ENCODE measurements around the gene NF2. TPM values are rescaled to one million over a fixed set of nuclear protein-coding genes. Genes with fewer than 3 reads are reported as not detected.

Gene NF2
- total RNA-seq, 1 experiment from 2014 or later = 50.9 TPM

- Histone ChIP-seq H2BK120ac (ENCODE audit: low read depth, low read length, poor library complexity, severe bottlenecking) (no peak overlapping the region), H3K79me1 (ENCODE audit: insufficient read depth, low read depth, low read length, poor library complexity, severe bottlenecking) (no peaks in the 10 kb centered on the region), H2AFZ (ENCODE audit: low read length) (no peak overlapping the region), H3K4me2 (ENCODE audit: insufficient read depth, insufficient read length, low read length) (no peak overlapping the region), H4K5ac (ENCODE audit: insufficient read length, low read depth, low read length) (no peak overlapping the region), H3K27me3 (ENCODE audit: insufficient read depth, low read length) (no peaks in the 10 kb centered on the region), H2BK15ac (ENCODE audit: low read depth, low read length) (no peak overlapping the region), H3K9ac (ENCODE audit: extremely low read depth, insufficient read length, low read length) (no peak overlapping the region), H3K27ac (ENCODE audit: insufficient read length, low read depth, low read length) (no peak overlapping the region), H2BK5ac (ENCODE audit: insufficient read length, low read length) (no peak overlapping the region), H3K56ac (ENCODE audit: insufficient read length, low read depth, low read length) (no peak overlapping the region), H3K23ac (ENCODE audit: insufficient read length, low read depth, low read length) (no peak overlapping the region), H3K4me1 (ENCODE audit: insufficient read depth, low read length) (no peaks in the 10 kb centered on the region), H2BK12ac (ENCODE audit: insufficient read length, low read depth, low read length) (no peak overlapping the region), H4K91ac (ENCODE audit: insufficient read length, low read depth, low read length) (no peak overlapping the region), H4K20me1 (ENCODE audit: control insufficient read depth, insufficient read depth, insufficient read length) (no peaks in the 10 kb centered on the region), H3K23me2 (ENCODE audit: insufficient read length, low read depth, low read length, poor library complexity, severe bottlenecking) (no peaks in the 10 kb centered on the region), H3K4ac (ENCODE audit: low read depth, low read length) (no peak overlapping the region), H3K79me2 (ENCODE audit: insufficient read depth, low read length) (no peaks in the 10 kb centered on the region), H2AK5ac (ENCODE audit: insufficient read length, low read length) (no peak overlapping the region), H3K9me3 (ENCODE audit: control insufficient read depth, low read depth, low read length) (no peaks in the 10 kb centered on the region), H3K18ac (ENCODE audit: insufficient read length, low read depth, low read length) (no peak overlapping the region), H2BK20ac (ENCODE audit: low read depth, low read length, poor library complexity, severe bottlenecking) (no peak overlapping the region), H3K14ac (ENCODE audit: insufficient read depth, low read length) (no peak overlapping the region), H3T11ph (ENCODE audit: low read length) (no peak overlapping the region), H4K8ac (replicated peaks; ENCODE audit: insufficient read length, low read depth, low read length) (no peak overlapping the region)
- Mint-ChIP-seq H3K4me3 (no peak overlapping the region), H3K36me3 (ENCODE audit: insufficient read depth in 1 of 3, low read depth in 3 of 3) (peaks cover 9 to 46% (median 31%) of the 10 kb centered on the region in 3 experiments), H3K27ac (peak overlapping the region in 1 of 3 experiments; percentile 15; a peak in 1 of 7 replicates), H3K4me1 (peaks cover 0 to 3% of the 10 kb centered on the region in 2 experiments; a peak in 1 of 4 replicates), H3K27me3 (ENCODE audit: low read depth) (no peaks in the 10 kb centered on the region), H3K9me3 (no peaks in the 10 kb centered on the region)
- WGBS (ENCODE audit: extremely low coverage, insufficient read length, low lambda C conversion rate) = no CpG with 5 or more reads among the region's 3 CpGs
- no peak for TF ChIP-seq CTCF (conservative IDR thresholded peaks at IDR 0.05)
- DNase-seq = no peak
Measured at GRCh38 chr22:29670626-29671025, 67.2 kb downstream of the NF2 start.

Measured in H9 (cell line).